Body of pancreas (tissue), 4 donors: ENCODE measurements around the gene OR8G1. TPM values are rescaled to one million over a fixed set of nuclear protein-coding genes. Genes with fewer than 3 reads are reported as not detected.

Experiments used
- ATAC-seq: fragments of 150-250 bp; one replicate; pipeline ENCODE4 v1.9.1; 2016
- DNase-seq, 4 donors: peaks; one replicate each; pipeline ENCODE4 v3.0.0-alpha.2; 2019
- H3K27ac ChIP-seq, 4 donors: fragments of 200-600 bp; sonication (generic); 1 replicate in 3 of 4; 2 replicates in 1 of 4; pipeline versions ENCODE4 v1.5.1 to v1.6.1; 2016 to 2019; ENCODE audit warnings: mild to moderate bottlenecking in 1 of 4, mixed read lengths in 1 of 4, moderate library complexity in 1 of 4
- H3K27me3 ChIP-seq, 2 donors: fragments of 200-600 bp; sonication (generic); one replicate each; pipeline ENCODE4 v1.6.0; 2016; ENCODE audit warnings: mild to moderate bottlenecking in 1 of 2
- H3K36me3 ChIP-seq, 2 donors: fragments of 200-600 bp; sonication (generic); replicated peaks in 1 of 2; 2 replicates each; pipeline ENCODE4 v1.5.1; 2016; ENCODE audit warnings: low read depth in 2 of 2; ENCODE audit not compliant: insufficient read depth in 1 of 2
- H3K4me1 ChIP-seq: fragments of 200-600 bp; sonication (generic); one replicate; pipeline ENCODE4 v1.6.0; 2016
- H3K4me3 ChIP-seq, 2 donors: fragments of 200-600 bp; sonication (generic); 1 replicate in 1 of 2; 2 replicates in 1 of 2; pipeline ENCODE4 v1.5.1; 2016 to 2019
- H3K9me3 ChIP-seq, 3 donors: fragments of 200-600 bp; sonication (generic); 1 replicate in 2 of 3; 2 replicates in 1 of 3; pipeline ENCODE4 v1.5.1; 2016
- CTCF ChIP-seq, 7 experiments: fragments of 450-650 bp in 4 of 7; fragments of 200-600 bp in 3 of 7; sonication (generic) in 3 of 7; IDR thresholded peaks; one replicate each; pipeline ENCODE4 v1.5.1; 2016 to 2019; ENCODE audit warnings: antibody characterized with exemption in 7 of 7
- POLR2A ChIP-seq, 3 donors: fragments of 450-650 bp; IDR thresholded peaks; one replicate each; pipeline ENCODE4 v1.6.1; 2016; ENCODE audit warnings: antibody characterized with exemption in 3 of 3, mild to moderate bottlenecking in 2 of 3
- WGBS, 2 donors: methylation state at CpG; one replicate each; pipeline ENCODE4 v1.1.5; 2017; 5-methylcytosine and 5-hydroxymethylcytosine counted together
- intact Hi-C: fragments of 100-400 bp; cut with DNase I; formaldehyde crosslinking; loops from one replicate; pipeline ENCODE4 v1.15.1; 2023
- total RNA-seq, 2 donors: library from RNA; depleted of rRNA; stranded (reverse); fragments of >200 nt; gene quantifications; one replicate each; pipeline ENCODE4 v1.1.0, GENCODE V29; 2016

OR8G1 gene
- total RNA-seq, 2 donors from 2014 or later = not detected

GRCh38 chr11:124274000-124274399 lies 33.1 kb downstream of the OR8G1 start:
- no peaks in the 10 kb centered on the region for H3K9me3 ChIP-seq
- ATAC-seq = no peak
- no peak overlapping the region for H3K27ac ChIP-seq
- no peaks in the 10 kb centered on the region for H3K36me3 ChIP-seq
- no peaks in the 10 kb centered on the region for H3K27me3 ChIP-seq
- intact Hi-C loops = no loop called here
- no peak for TF ChIP-seq POLR2A (IDR thresholded peaks at IDR 0.05)
- TF ChIP-seq CTCF (IDR thresholded peaks at IDR 0.05) = no peak
- DNase-seq = no peak
- 90 to 97% methylated on average over 2 of the region's 2 CpGs for WGBS, 2 donors
- no peaks in the 10 kb centered on the region for H3K4me1 ChIP-seq
- no peak overlapping the region for H3K4me3 ChIP-seq

- H3K4me3 ChIP-seq = no peak overlapping the region
- no peak overlapping the region for H3K27ac ChIP-seq
- no peaks in the 10 kb centered on the region for H3K36me3 ChIP-seq
- DNase-seq (no peak), ATAC-seq (no peak)
- WGBS, 2 donors = 54 to 94% methylated on average over 1 of the region's 1 CpG
- TF ChIP-seq CTCF (IDR thresholded peaks at IDR 0.05) (no peak), POLR2A (IDR thresholded peaks at IDR 0.05) (no peak)
- no peaks in the 10 kb centered on the region for H3K9me3 ChIP-seq
- H3K27me3 ChIP-seq = no peaks in the 10 kb centered on the region
- no peaks in the 10 kb centered on the region for H3K4me1 ChIP-seq
- intact Hi-C loops = no loop called here
Observed at GRCh38 chr11:124276081-124276480, 35.2 kb downstream of the OR8G1 start.

GRCh38 chr11:124277207-124277606 lies 36.3 kb downstream of the OR8G1 start:
- no peak for TF ChIP-seq POLR2A (IDR thresholded peaks at IDR 0.05)
- TF ChIP-seq CTCF (IDR thresholded peaks at IDR 0.05) = no peak
- Histone ChIP-seq H3K36me3 (no peaks in the 10 kb centered on the region), H3K4me1 (no peaks in the 10 kb centered on the region), H3K27me3 (no peaks in the 10 kb centered on the region), H3K27ac (no peak overlapping the region), H3K4me3 (no peak overlapping the region), H3K9me3 (no peaks in the 10 kb centered on the region)
- intact Hi-C loops = no loop called here
- DNase-seq (no peak), ATAC-seq (no peak)
- 88 to 96% methylated on average over 3 of the region's 3 CpGs for WGBS, 2 donors

GRCh38 chr11:124277804-124278203 lies 36.9 kb downstream of the OR8G1 start:
- ATAC-seq = no peak
- Histone ChIP-seq H3K4me1 (no peaks in the 10 kb centered on the region), H3K9me3 (no peaks in the 10 kb centered on the region), H3K4me3 (no peak overlapping the region), H3K27ac (no peak overlapping the region), H3K27me3 (no peaks in the 10 kb centered on the region), H3K36me3 (no peaks in the 10 kb centered on the region)
- intact Hi-C loops = no loop called here
- WGBS, 2 donors = 67 to 72% methylated on average over 3 of the region's 3 CpGs
- no peak for DNase-seq
- TF ChIP-seq POLR2A (IDR thresholded peaks at IDR 0.05) (no peak), CTCF (IDR thresholded peaks at IDR 0.05) (no peak)

GRCh38 chr11:124278261-124278660 lies 37.4 kb downstream of the OR8G1 start:
- Histone ChIP-seq H3K27me3 (no peaks in the 10 kb centered on the region), H3K4me1 (no peaks in the 10 kb centered on the region), H3K27ac (no peak overlapping the region), H3K9me3 (no peaks in the 10 kb centered on the region), H3K4me3 (no peak overlapping the region), H3K36me3 (no peaks in the 10 kb centered on the region)
- ATAC-seq (no peak), DNase-seq (no peak)
- 58 to 60% methylated on average over 2 of the region's 2 CpGs for WGBS, 2 donors
- intact Hi-C loops = no loop called here
- TF ChIP-seq CTCF (IDR thresholded peaks at IDR 0.05) = no peak
- TF ChIP-seq POLR2A (IDR thresholded peaks at IDR 0.05) = no peak
